ENCODE data around the gene RFC4.
"Not testable (repeated sequence)": the region's sequence is repeated elsewhere in the genome, so short reads cannot be mapped to it uniquely, and the experiment has no call there.

Gene RFC4

GRCh38 chr3:186806089-186807055 is at the start of gene RFC4:
RFC4 (minus strand) TSS chr3:186806482; CDS start chr3:186804713, 1,769 bp downstream.
- peaks cover 35% of the 10 kb centered on the region for H3K36me3 ChIP-seq (ENCODE audit: insufficient read depth, low read depth, low read length)
- H3K9ac ChIP-seq (ENCODE audit: low read depth, low read length), result peak within 1 kb of the TSS; percentile 99
- peak within 1 kb of the TSS; percentile 80 for H3K27ac ChIP-seq (ENCODE audit: low read length)
- peaks cover 6% of the 10 kb centered on the region; the same call in 1 of the 2 replicates for H3K4me1 ChIP-seq (ENCODE audit: insufficient read depth, low read length)
- no peaks in the 10 kb centered on the region for H3K27me3 ChIP-seq (ENCODE audit: insufficient read depth, low read length)
- no peaks in the 10 kb centered on the region for H3K9me3 ChIP-seq (ENCODE audit: insufficient read depth, low read depth, low read length)
- H3K4me3 ChIP-seq (ENCODE audit: low read length), result peak within 1 kb of the TSS; percentile 94

GRCh38 chr3:186854954-186855353 is 48.7 kb upstream of the RFC4 start:
- H3K36me3 ChIP-seq (ENCODE audit: insufficient read depth, low read depth, low read length), result no peaks in the 10 kb centered on the region
- H3K27ac ChIP-seq (ENCODE audit: low read length), result no peak overlapping the region
- H3K27me3 ChIP-seq (ENCODE audit: insufficient read depth, low read length), result no peaks in the 10 kb centered on the region
- no peak overlapping the region for H3K4me3 ChIP-seq (ENCODE audit: low read length)
- H3K9me3 ChIP-seq (ENCODE audit: insufficient read depth, low read depth, low read length), result no peaks in the 10 kb centered on the region
- no peak overlapping the region for H3K9ac ChIP-seq (ENCODE audit: low read depth, low read length)
- no peaks in the 10 kb centered on the region for H3K4me1 ChIP-seq (ENCODE audit: insufficient read depth, low read length)

GRCh38 chr3:186854146-186854545 is 47.9 kb upstream of the RFC4 start:
- H3K4me3 ChIP-seq (ENCODE audit: low read length), result no peak overlapping the region
- H3K27ac ChIP-seq (ENCODE audit: low read length), result no peak overlapping the region
- H3K27me3 ChIP-seq (ENCODE audit: insufficient read depth, low read length), result no peaks in the 10 kb centered on the region
- H3K9ac ChIP-seq (ENCODE audit: low read depth, low read length), result no peak overlapping the region
- no peaks in the 10 kb centered on the region for H3K4me1 ChIP-seq (ENCODE audit: insufficient read depth, low read length)
- H3K36me3 ChIP-seq (ENCODE audit: insufficient read depth, low read depth, low read length), result no peaks in the 10 kb centered on the region
- no peaks in the 10 kb centered on the region for H3K9me3 ChIP-seq (ENCODE audit: insufficient read depth, low read depth, low read length)

- H3K4me1 ChIP-seq (ENCODE audit: insufficient read depth, low read length), result no peaks in the 10 kb centered on the region
- no peaks in the 10 kb centered on the region for H3K9me3 ChIP-seq (ENCODE audit: insufficient read depth, low read depth, low read length)
- H3K36me3 ChIP-seq (ENCODE audit: insufficient read depth, low read depth, low read length), result no peaks in the 10 kb centered on the region
- no peaks in the 10 kb centered on the region for H3K27me3 ChIP-seq (ENCODE audit: insufficient read depth, low read length)
- no peak overlapping the region for H3K4me3 ChIP-seq (ENCODE audit: low read length)
- no peak overlapping the region for H3K9ac ChIP-seq (ENCODE audit: low read depth, low read length)
- H3K27ac ChIP-seq (ENCODE audit: low read length), result no peak overlapping the region
These were observed 46.7 kb upstream of the RFC4 start for GRCh38 chr3:186852994-186853393.

GRCh38 chr3:186851835-186852234 is 45.6 kb upstream of the RFC4 start:
- H3K4me1 ChIP-seq (ENCODE audit: insufficient read depth, low read length); H3K9ac ChIP-seq (ENCODE audit: low read depth, low read length); H3K9me3 ChIP-seq (ENCODE audit: insufficient read depth, low read depth, low read length); H3K36me3 ChIP-seq (ENCODE audit: insufficient read depth, low read depth, low read length); H3K4me3 ChIP-seq (ENCODE audit: low read length); H3K27me3 ChIP-seq (ENCODE audit: insufficient read depth, low read length); H3K27ac ChIP-seq (ENCODE audit: low read length): not testable (repeated sequence)

GRCh38 chr3:186849374-186849975 is 43.2 kb upstream of the RFC4 start:
- H3K4me3 ChIP-seq (ENCODE audit: low read length), result no peak overlapping the region
- H3K27me3 ChIP-seq (ENCODE audit: insufficient read depth, low read length), result no peaks in the 10 kb centered on the region; the same call in 1 of the 2 replicates
- H3K9me3 ChIP-seq (ENCODE audit: insufficient read depth, low read depth, low read length), result no peaks in the 10 kb centered on the region
- no peaks in the 10 kb centered on the region for H3K36me3 ChIP-seq (ENCODE audit: insufficient read depth, low read depth, low read length)
- no peaks in the 10 kb centered on the region for H3K4me1 ChIP-seq (ENCODE audit: insufficient read depth, low read length)
- H3K9ac ChIP-seq (ENCODE audit: low read depth, low read length), result no peak overlapping the region
- H3K27ac ChIP-seq (ENCODE audit: low read length), result no peak overlapping the region

GRCh38 chr3:186847437-186847836 is 41.2 kb upstream of the RFC4 start:
- H3K36me3 ChIP-seq (ENCODE audit: insufficient read depth, low read depth, low read length), result no peaks in the 10 kb centered on the region
- H3K27ac ChIP-seq (ENCODE audit: low read length), result no peak overlapping the region
- no peak overlapping the region for H3K9ac ChIP-seq (ENCODE audit: low read depth, low read length)
- H3K4me3 ChIP-seq (ENCODE audit: low read length), result no peak overlapping the region
- H3K4me1 ChIP-seq (ENCODE audit: insufficient read depth, low read length), result no peaks in the 10 kb centered on the region
- H3K9me3 ChIP-seq (ENCODE audit: insufficient read depth, low read depth, low read length), result no peaks in the 10 kb centered on the region
- H3K27me3 ChIP-seq (ENCODE audit: insufficient read depth, low read length), result no peaks in the 10 kb centered on the region; the same call in 1 of the 2 replicates

GRCh38 chr3:186845756-186846155 is 39.5 kb upstream of the RFC4 start:
- Histone ChIP-seq H3K27me3 (ENCODE audit: insufficient read depth, low read length) (no peaks in the 10 kb centered on the region; the same call in 1 of the 2 replicates), H3K9me3 (ENCODE audit: insufficient read depth, low read depth, low read length) (no peaks in the 10 kb centered on the region), H3K9ac (ENCODE audit: low read depth, low read length) (no peak overlapping the region; the same call in 1 of the 2 replicates), H3K36me3 (ENCODE audit: insufficient read depth, low read depth, low read length) (no peaks in the 10 kb centered on the region), H3K27ac (ENCODE audit: low read length) (no peak overlapping the region), H3K4me1 (ENCODE audit: insufficient read depth, low read length) (no peaks in the 10 kb centered on the region), H3K4me3 (ENCODE audit: low read length) (no peak overlapping the region)

- no peaks in the 10 kb centered on the region for H3K9me3 ChIP-seq (ENCODE audit: insufficient read depth, low read depth, low read length)
- no peak overlapping the region for H3K9ac ChIP-seq (ENCODE audit: low read depth, low read length)
- no peaks in the 10 kb centered on the region for H3K36me3 ChIP-seq (ENCODE audit: insufficient read depth, low read depth, low read length)
- H3K4me1 ChIP-seq (ENCODE audit: insufficient read depth, low read length), result no peaks in the 10 kb centered on the region
- no peak overlapping the region for H3K27ac ChIP-seq (ENCODE audit: low read length)
- no peak overlapping the region for H3K4me3 ChIP-seq (ENCODE audit: low read length)
- no peaks in the 10 kb centered on the region; the same call in 1 of the 2 replicates for H3K27me3 ChIP-seq (ENCODE audit: insufficient read depth, low read length)
These were observed 38.6 kb upstream of the RFC4 start for GRCh38 chr3:186844908-186845307.

GRCh38 chr3:186843039-186843432 is 36.8 kb upstream of the RFC4 start:
- no peaks in the 10 kb centered on the region; the same call in 1 of the 2 replicates for H3K27me3 ChIP-seq (ENCODE audit: insufficient read depth, low read length)
- no peak overlapping the region for H3K4me3 ChIP-seq (ENCODE audit: low read length)
- no peaks in the 10 kb centered on the region for H3K36me3 ChIP-seq (ENCODE audit: insufficient read depth, low read depth, low read length)
- no peaks in the 10 kb centered on the region for H3K4me1 ChIP-seq (ENCODE audit: insufficient read depth, low read length)
- H3K9me3 ChIP-seq (ENCODE audit: insufficient read depth, low read depth, low read length), result no peaks in the 10 kb centered on the region
- no peak overlapping the region for H3K27ac ChIP-seq (ENCODE audit: low read length)
- H3K9ac ChIP-seq (ENCODE audit: low read depth, low read length), result no peak overlapping the region

GRCh38 chr3:186842426-186843038 is 36.2 kb upstream of the RFC4 start, which contains the start of gene ADIPOQ:
ADIPOQ (plus strand) TSS chr3:186842710; CDS start chr3:186853059, 10,349 bp downstream.
- Histone ChIP-seq H3K9me3 (ENCODE audit: insufficient read depth, low read depth, low read length) (no peaks in the 10 kb centered on the region), H3K27ac (ENCODE audit: low read length) (no peak within 1 kb of the TSS), H3K9ac (ENCODE audit: low read depth, low read length) (no peak within 1 kb of the TSS), H3K4me1 (ENCODE audit: insufficient read depth, low read length) (no peaks in the 10 kb centered on the region), H3K27me3 (ENCODE audit: insufficient read depth, low read length) (no peaks in the 10 kb centered on the region; the same call in 1 of the 2 replicates), H3K4me3 (ENCODE audit: low read length) (no peak within 1 kb of the TSS), H3K36me3 (ENCODE audit: insufficient read depth, low read depth, low read length) (no peaks in the 10 kb centered on the region)
